ENCODE measurements around the gene API5.

DNA sequence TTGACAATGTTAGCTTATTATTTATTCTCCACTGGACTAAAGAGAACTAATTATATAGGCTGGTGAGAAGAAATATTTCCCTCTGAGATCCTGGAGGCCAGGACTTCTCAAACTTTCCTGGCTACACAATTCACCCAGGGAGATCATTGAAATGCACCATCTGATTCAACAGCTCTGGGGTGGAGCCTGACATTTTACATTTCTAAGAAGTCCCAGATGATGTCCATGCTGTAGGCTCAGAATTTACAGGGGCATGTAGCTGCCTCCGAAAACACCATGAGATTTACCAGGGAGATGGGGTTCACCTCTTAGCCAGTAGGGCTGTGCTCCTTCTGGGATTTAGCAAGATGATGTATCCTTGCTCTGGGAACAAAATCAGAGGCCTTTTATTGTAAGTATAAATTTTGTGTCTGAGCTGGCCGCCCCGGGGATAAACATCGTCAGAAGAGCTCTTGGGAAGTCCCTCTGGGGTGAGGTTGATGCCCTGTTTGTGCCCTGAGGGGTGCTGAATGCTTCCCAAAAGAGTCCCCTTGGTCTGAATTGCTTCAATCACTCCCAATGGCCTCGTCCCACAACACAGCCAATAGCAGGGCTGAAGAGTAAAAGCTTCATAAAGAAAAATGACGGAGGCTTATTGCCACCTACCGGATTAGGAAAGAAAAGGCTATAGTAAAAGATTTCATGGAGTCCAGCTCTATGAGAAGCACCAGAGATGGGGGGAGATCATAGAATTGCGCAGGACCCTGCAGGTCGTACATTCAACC lies 33.4 kb upstream of the API5 start:
- TF ChIP-seq, protein P1, sequence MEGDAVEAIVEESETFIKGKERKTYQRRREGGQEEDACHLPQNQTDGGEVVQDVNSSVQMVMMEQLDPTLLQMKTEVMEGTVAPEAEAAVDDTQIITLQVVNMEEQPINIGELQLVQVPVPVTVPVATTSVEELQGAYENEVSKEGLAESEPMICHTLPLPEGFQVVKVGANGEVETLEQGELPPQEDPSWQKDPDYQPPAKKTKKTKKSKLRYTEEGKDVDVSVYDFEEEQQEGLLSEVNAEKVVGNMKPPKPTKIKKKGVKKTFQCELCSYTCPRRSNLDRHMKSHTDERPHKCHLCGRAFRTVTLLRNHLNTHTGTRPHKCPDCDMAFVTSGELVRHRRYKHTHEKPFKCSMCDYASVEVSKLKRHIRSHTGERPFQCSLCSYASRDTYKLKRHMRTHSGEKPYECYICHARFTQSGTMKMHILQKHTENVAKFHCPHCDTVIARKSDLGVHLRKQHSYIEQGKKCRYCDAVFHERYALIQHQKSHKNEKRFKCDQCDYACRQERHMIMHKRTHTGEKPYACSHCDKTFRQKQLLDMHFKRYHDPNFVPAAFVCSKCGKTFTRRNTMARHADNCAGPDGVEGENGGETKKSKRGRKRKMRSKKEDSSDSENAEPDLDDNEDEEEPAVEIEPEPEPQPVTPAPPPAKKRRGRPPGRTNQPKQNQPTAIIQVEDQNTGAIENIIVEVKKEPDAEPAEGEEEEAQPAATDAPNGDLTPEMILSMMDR (IDR thresholded peaks at IDR 0.05; ENCODE audit: low read length): peak; percentile 50
- no peak for TF ChIP-seq EZH2 (IDR thresholded peaks at IDR 0.05; ENCODE audit: borderline replicate concordance, low read length)
